Erythroblast (primary cell): Measurements from ENCODE around the gene CTSE.

ENCODE experiments used
- GATA1 ChIP-seq: IDR thresholded peaks from 2 replicates; pipeline ENCODE4 v1.6.1; 2011; ENCODE audit warnings: low read depth, mild to moderate bottlenecking, control low read depth, low read length, moderate library complexity
- POLR2A ChIP-seq: IDR thresholded peaks from 2 replicates; pipeline ENCODE4 v1.6.1; 2011; ENCODE audit warnings: mild to moderate bottlenecking, low read length

DNA sequence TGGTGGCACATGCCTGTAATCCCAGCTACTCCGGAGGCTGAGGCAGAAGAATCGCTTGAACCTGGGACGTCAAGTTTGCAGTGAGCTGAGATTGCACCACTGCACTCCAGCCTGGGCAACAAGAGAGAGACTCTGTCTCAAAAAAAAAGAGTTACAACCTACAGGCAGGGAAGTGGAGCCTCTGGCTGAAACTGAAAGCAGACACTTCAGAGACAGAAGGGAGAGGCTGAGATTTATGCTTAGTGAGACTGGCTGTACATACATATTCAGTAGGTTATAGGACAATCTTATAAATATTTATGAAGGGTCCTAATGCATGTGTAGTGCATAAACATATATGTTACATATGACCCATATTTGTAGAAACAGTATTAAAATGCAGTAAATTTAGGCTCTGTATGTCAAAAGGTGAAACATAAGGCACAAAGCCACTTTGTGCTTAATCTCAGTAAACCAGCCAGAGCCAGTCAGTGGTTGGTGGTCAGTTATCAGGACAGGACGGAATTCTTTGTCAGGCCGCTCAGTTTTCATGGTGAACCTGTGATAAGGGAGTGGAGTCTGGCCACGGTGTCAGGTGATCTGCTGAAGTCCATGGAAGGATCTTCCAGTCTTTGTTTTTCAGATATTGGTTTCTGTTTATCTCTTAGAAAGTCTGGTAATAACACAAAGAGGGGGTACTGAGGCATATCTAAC is 42.9 kb upstream of the CTSE start:
- no peak for TF ChIP-seq POLR2A
- TF ChIP-seq GATA1: no peak
